Measurements from ENCODE around the gene FAM193A.

FAM193A gene

GRCh38 chr4:2714061-2714770 lies 177.8 kb downstream of the FAM193A start:
- Histone ChIP-seq H3K4me1 (ENCODE audit: low read length) (no peaks in the 10 kb centered on the region), H3K36me3 (replicated peaks; ENCODE audit: low read depth, low read length) (peaks cover 19% of the 10 kb centered on the region), H3K27ac (ENCODE audit: low read length) (no peak overlapping the region), H3K4me3 (ENCODE audit: low read length) (no peak overlapping the region), H4K20me1 (ENCODE audit: insufficient read depth, low read length) (no peaks in the 10 kb centered on the region; the same call in 1 of the 2 replicates), H3K79me2 (ENCODE audit: low read length) (no peaks in the 10 kb centered on the region), H3K4me2 (ENCODE audit: low read length) (no peak overlapping the region), H3K9ac (ENCODE audit: low read length) (no peak overlapping the region), H3K27me3 (ENCODE audit: low read depth, low read length) (no peaks in the 10 kb centered on the region), H2AFZ (ENCODE audit: low read depth, low read length) (no peak overlapping the region), H3K9me3 (ENCODE audit: insufficient read depth, low read length) (no peaks in the 10 kb centered on the region)
- no peak for TF ChIP-seq EZH2phosphoT487 (IDR thresholded peaks at IDR 0.05; ENCODE audit: low read depth)
- TF ChIP-seq CTCF (IDR thresholded peaks at IDR 0.05; ENCODE audit: low read depth, low read length), result no peak

- no peaks in the 10 kb centered on the region for H3K79me2 ChIP-seq (ENCODE audit: low read length)
- TF ChIP-seq EZH2phosphoT487 (IDR thresholded peaks at IDR 0.05; ENCODE audit: low read depth) (no peak), CTCF (IDR thresholded peaks at IDR 0.05; ENCODE audit: low read depth, low read length) (no peak)
- no peaks in the 10 kb centered on the region; the same call in 1 of the 2 replicates for H4K20me1 ChIP-seq (ENCODE audit: insufficient read depth, low read length)
- no peaks in the 10 kb centered on the region for H3K27me3 ChIP-seq (ENCODE audit: low read depth, low read length)
- no peak overlapping the region for H3K27ac ChIP-seq (ENCODE audit: low read length)
- peaks cover 19% of the 10 kb centered on the region for H3K36me3 ChIP-seq (replicated peaks; ENCODE audit: low read depth, low read length)
- H3K4me3 ChIP-seq (ENCODE audit: low read length), result no peak overlapping the region
- H2AFZ ChIP-seq (ENCODE audit: low read depth, low read length), result no peak overlapping the region
- H3K9ac ChIP-seq (ENCODE audit: low read length), result no peak overlapping the region
- no peaks in the 10 kb centered on the region for H3K4me1 ChIP-seq (ENCODE audit: low read length)
- no peaks in the 10 kb centered on the region for H3K9me3 ChIP-seq (ENCODE audit: insufficient read depth, low read length)
- H3K4me2 ChIP-seq (ENCODE audit: low read length), result no peak overlapping the region
These were observed 178.5 kb downstream of the FAM193A start for GRCh38 chr4:2714918-2715317.

GRCh38 chr4:2715426-2715825 lies 179.0 kb downstream of the FAM193A start:
- Histone ChIP-seq H3K4me3 (ENCODE audit: low read length) (no peak overlapping the region), H2AFZ (ENCODE audit: low read depth, low read length) (no peak overlapping the region), H3K4me2 (ENCODE audit: low read length) (no peak overlapping the region), H3K79me2 (ENCODE audit: low read length) (no peaks in the 10 kb centered on the region), H4K20me1 (ENCODE audit: insufficient read depth, low read length) (no peaks in the 10 kb centered on the region; the same call in 1 of the 2 replicates), H3K4me1 (ENCODE audit: low read length) (no peaks in the 10 kb centered on the region), H3K27ac (ENCODE audit: low read length) (no peak overlapping the region), H3K9me3 (ENCODE audit: insufficient read depth, low read length) (no peaks in the 10 kb centered on the region), H3K36me3 (replicated peaks; ENCODE audit: low read depth, low read length) (peaks cover 19% of the 10 kb centered on the region), H3K27me3 (ENCODE audit: low read depth, low read length) (no peaks in the 10 kb centered on the region), H3K9ac (ENCODE audit: low read length) (no peak overlapping the region)
- no peak for TF ChIP-seq CTCF (IDR thresholded peaks at IDR 0.05; ENCODE audit: low read depth, low read length)

- no peaks in the 10 kb centered on the region for H3K27me3 ChIP-seq (ENCODE audit: low read depth, low read length)
- H2AFZ ChIP-seq (ENCODE audit: low read depth, low read length), result no peak overlapping the region
- no peaks in the 10 kb centered on the region for H3K4me1 ChIP-seq (ENCODE audit: low read length)
- H3K36me3 ChIP-seq (replicated peaks; ENCODE audit: low read depth, low read length), result peaks cover 23% of the 10 kb centered on the region
- no peaks in the 10 kb centered on the region for H3K9me3 ChIP-seq (ENCODE audit: insufficient read depth, low read length)
- H3K4me3 ChIP-seq (ENCODE audit: low read length), result no peak overlapping the region
- no peaks in the 10 kb centered on the region; the same call in 1 of the 2 replicates for H4K20me1 ChIP-seq (ENCODE audit: insufficient read depth, low read length)
- no peak overlapping the region for H3K9ac ChIP-seq (ENCODE audit: low read length)
- no peaks in the 10 kb centered on the region for H3K79me2 ChIP-seq (ENCODE audit: low read length)
- TF ChIP-seq EZH2phosphoT487 (IDR thresholded peaks at IDR 0.05; ENCODE audit: low read depth), result no peak
- TF ChIP-seq CTCF (IDR thresholded peaks at IDR 0.05; ENCODE audit: low read depth, low read length), result no peak
- no peak overlapping the region for H3K27ac ChIP-seq (ENCODE audit: low read length)
- H3K4me2 ChIP-seq (ENCODE audit: low read length), result no peak overlapping the region
These were observed 179.8 kb downstream of the FAM193A start for GRCh38 chr4:2716236-2716635.

Measured in OCI-LY3 (cell line).